8988T (cell line): ENCODE measurements around the gene MAML3.

Experiments
- DNase-seq: peaks from one replicate; pipeline ENCODE4 v3.0.0; 2011

Gene MAML3

DNA sequence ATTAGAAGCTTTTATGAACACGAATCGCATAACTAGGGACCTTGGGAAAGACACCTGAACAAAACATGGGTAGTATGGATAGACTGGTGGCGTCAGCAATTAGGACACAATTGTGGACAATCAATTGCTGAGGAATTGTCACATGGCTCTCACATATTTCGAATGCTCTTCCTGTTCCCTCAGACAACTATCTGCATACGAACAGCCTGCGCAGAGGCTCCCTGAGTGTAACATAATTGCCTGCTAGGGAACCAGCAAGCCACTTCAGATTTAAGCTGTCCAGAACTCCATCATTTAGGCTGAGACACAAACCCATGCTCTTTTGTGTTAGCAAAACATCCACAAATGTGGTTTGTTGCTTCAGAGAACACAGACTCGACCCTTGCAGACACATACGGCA, 327.6 kb downstream of the MAML3 start:
- DNase-seq, result no peak

DNA sequence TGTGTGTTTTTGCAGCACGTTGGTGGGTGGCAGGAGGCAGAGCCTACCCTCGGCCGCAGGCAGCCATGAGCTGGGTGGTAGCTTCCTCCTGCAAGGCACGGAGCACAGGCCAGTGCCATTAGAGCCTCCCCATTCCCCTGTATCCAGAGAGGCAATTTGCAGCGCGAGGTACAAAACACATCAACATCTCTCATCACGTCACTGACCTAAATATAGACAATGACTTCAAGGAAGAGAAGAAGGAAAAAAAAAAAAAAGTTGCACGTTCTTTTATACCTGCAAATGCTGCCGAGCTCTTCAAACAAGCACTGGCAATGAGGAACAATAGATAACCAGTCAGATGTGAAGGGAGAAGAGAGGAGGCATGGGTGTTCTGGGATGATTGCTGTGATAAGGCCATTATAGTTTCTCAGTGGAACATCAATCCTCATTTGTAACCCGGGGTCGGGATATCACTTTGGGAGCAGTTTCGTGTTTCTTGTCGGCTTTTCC, 328.4 kb downstream of the MAML3 start:
- no peak for DNase-seq

DNA sequence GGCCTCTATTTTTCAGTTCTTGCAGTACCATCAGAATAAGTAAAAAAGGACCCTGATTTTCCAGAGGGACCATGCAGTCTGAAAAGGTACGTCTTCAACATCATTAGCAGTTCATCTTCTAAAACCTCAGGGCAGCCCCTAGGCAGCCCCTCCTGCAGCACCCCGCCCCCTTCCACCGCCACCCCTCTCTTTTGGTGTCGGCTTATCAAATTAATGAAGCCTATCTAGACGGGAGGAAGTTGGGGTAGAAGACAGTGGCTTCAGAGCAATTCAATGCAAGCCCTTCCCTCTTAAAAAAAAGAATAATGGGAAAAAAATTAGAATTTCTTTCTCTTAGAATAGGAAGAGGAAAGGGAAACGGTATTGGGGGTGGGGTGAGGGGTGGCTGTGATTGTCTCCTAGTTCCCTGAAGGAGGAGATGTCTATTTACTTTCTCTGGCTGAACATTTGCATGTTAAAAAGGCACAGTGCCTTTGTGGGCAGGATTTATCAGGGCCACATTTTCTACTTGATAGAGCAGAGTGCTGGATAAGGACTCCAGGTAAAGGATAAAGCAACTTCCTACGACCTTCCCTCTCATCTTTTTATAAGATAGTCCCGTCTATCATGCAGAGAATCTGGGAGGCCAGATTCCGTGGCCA, 329.0 kb downstream of the MAML3 start:
- no peak for DNase-seq

DNA sequence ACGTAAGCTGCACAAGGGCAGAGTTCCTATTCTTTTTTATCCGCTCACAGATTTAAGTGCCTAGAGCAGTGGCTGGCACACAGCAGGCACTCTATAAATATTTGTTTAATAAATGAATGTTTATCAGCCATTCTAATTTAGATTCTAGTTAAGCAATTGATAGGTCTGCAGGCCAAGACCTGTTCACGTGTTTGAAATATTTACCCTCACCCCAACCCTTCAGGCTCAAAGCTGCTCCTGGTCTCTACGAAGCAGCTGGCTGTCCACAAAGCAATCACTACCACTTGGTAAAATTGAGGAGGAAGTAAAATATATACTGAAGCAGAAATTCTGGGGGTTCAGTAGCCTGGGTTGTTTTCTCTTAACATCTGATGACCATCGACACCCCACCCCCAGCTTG, 330.2 kb downstream of the MAML3 start:
- no peak for DNase-seq

DNA sequence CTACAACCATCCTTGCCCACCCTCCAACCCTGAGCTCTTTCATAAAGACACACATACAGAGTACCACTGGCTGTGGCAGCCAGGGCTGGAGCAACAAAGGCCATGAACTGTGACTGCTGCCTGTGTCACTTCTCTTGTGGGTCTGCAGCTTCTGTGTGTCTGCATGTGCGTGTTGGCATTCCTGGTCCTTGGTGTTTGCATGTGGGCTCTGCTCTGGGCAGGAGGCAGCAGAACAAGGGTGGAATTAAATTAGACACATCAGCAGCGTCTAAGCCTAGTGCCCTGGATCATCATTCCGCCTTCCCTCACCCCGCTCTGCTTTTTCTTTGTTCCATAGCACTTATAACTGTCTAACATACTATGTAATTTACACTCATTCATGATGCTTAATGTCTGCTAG, 330.6 kb downstream of the MAML3 start:
- DNase-seq, result no peak

DNA sequence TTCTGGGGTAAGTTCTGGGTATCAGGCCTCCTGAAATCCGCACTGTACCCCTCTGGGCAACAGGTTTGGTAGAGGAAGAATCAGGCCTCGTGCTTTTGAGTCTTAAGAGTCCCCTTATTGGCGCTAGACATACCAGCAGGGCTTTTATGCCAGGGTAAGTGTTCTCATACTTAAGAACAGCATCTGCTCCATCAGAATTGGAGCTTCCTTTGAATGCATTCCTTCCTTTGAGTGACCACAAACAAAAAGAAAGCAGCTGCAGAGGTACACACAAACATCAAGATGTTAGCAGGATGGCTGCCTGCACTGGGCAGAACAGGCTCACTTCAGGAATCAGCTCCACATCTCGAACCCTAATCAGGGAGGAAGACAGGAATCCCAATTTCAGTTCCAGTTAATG, 331.6 kb downstream of the MAML3 start:
- DNase-seq, result no peak

DNA sequence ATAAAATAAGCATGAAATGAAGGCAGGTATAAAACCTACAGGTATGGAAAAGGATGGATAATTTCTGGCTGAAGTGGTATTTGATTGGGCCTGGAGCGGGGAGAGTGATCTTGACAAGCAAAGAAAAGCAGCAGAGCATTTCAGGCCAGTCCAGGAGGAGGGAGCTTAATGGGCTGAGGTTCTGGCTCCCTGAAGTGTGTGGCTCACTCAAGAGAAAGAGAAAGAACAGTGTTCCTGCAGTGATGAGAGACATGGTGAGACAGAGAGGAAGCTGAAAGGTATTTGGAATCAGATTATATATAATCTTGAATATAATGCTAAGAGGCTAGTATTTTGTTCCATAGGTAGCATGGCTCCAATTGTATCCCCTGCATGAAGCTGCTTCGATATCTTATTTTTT, 334.9 kb downstream of the MAML3 start:
- DNase-seq, result no peak

DNA sequence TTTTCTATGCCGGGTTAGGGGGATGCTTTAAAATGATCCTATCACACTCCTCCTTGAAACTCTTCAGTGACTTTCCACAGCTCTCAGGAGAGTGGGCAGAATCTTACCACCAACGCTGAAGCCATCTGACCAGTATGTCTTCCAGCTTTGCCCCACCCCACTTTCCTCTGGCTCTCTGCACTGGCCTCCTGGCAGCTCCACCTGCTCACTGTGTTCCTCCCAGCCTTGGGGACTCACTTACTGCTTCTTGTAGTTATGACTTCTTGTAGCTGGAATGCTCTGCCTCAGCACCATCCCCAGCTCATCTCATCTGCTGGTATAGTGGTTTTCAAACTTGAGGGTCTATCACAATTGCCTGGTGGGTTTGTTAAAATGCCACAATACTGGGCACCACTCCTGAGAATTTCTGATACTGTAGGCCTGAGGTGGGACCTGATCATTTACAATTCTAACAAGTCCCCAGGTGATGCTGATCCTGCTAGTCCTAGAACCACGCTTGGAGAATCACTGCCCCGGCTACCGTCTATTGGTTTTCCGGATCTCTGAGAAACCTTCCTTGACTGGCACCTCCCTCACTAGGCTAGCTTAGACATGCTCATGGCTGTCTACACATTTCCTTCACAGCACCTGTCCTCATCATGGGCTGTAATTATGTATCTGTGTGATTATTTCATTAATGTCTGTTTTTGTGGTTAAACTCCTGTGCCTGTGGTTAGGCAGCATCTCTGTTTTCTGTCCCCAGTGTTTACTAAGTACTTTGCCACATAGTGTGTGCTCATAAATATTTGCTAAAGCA, 336.1 kb downstream of the MAML3 start:
- DNase-seq, result no peak

DNA sequence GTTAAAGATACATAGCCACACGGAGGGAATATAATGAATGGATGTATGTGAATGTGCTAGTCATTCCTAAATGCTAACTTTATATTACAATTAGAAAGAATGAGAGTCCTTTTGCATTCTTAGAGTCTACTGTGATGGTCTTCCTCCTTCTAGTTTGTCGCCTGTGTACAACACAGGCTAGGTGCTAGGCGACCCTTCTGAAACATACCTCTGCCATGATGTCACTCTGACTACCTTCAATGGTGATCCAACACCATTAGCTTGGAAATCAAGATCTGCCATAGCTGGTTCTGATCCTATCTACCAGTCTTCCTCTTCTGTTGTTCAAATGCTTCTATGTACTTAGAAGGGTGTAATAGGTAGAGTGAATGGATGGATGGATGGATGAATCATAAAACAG, 337.1 kb downstream of the MAML3 start:
- no peak for DNase-seq

DNA sequence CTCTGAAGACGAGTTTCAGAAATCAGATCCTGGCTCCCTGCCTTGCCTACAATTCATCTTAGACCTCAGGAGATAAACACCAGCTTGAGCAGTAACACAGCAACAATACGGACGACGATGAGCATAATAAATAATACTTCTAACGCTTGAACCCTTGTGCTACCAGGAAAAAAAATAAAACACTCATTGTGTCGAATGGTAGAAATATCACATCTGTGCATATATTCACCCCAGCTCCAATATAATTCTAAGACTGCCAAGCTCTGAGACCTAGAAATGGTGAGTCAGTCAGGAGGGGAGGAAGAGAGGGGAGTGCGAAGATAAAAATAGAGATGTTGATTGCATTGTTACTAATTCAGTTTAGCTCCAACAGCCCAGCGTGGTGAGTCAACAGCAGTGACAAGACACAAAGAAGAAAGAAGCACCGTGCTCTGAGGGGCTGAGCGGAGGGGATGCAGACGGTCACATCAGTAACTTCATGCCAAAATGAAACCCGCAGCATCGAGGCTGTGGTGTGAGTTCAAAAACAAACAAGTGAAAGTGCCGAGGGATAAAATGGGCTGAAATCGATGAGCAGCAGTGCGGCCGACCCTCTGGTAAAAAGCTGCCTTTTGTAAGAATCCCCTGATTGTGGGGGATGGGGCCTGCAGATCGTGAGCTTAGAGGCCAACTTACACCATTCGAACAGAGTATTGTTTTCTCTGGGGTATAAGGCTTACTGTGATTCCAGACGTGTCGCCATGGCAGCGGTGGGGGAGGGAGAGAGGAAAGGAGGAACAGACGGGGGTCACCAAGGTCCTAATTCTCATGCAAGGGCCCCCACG, 338.0 kb downstream of the MAML3 start:
- DNase-seq, result no peak

DNA sequence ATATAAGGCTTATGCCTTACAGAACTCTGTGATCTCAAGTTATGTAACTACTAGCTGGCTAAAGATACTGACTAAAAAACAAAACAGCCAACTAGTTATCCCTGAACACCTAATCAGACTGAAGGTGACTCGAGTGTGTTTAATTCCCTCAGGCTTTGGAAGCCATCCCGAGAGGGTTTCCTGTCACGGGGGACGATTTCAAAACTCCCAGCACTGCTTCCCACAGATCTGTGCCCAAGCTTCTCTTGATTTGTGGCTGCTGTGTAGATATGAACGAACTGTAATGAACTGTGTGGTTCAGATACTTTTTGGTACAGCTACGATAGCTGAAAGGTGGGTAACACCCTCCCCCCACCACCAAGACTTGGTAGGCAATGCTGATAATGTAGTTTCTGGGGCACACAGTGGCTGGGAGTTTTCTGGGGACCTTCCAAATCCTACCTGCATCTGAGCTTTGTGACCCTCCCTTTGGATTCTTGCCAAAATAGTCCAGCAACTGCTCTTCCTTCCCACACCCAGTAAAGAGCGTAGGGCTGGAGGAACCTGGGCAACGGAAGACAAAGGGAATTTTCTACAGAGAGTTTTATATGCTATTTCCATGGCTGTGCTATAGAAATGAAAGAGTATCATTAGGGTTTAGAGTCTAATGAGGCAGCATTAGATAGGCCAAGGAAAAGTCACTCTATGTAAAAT, 339.5 kb downstream of the MAML3 start:
- no peak for DNase-seq

DNA sequence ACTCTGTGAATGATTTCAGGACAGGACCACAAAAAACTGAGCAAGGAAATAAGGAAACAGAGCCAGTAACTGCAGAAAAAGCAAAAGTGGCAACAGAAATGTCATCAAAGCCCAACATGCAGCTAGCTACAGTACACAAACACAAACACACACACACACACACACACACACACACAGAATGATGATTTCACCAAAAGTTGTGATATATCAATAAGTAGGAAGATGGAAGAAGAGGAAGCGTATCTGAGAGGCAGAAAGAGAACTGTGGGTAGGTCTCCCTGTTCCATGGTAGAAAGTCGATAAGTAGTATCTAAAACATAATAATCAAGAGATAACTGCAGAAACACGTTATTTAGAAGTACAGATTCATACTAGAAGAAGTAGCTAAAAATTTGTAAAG, 340.1 kb downstream of the MAML3 start:
- DNase-seq, result no peak

DNA sequence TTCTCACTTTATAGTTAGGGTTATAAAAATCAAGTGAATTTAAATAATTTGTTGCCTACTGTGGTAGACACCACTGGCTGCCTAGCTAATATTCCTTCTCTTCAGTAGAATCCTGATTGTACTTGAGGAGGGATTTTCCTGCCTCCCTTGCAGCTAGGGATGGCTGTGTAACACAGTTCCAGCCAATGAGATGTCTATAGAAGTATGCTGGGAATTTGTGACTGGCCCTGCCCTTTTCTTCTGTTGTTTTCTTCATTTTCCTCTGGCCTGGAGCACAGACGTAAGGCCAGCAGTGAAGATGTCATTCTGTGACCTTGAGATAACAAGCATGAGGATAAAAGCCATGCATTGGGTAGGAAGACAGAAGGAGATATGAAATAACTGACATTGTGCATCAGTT, 343.3 kb downstream of the MAML3 start:
- DNase-seq, result no peak

DNA sequence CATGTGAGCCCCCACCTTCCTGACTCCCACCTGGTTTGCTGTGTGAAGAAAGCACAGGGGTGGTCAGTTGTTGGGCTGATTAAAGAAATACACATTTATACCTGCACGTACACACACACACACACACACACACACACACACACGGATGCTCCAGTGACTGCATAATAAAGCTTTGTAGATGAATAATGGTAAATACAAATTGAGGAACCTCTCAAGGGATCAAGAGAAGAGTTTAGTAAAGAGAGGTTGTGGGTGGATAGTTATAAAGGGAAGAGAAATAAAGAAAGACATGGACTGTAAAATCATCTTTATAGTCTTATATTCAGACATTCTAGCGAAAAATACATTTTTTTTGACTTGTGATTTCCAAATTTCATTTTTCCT, 344.2 kb downstream of the MAML3 start:
- no peak for DNase-seq

DNA sequence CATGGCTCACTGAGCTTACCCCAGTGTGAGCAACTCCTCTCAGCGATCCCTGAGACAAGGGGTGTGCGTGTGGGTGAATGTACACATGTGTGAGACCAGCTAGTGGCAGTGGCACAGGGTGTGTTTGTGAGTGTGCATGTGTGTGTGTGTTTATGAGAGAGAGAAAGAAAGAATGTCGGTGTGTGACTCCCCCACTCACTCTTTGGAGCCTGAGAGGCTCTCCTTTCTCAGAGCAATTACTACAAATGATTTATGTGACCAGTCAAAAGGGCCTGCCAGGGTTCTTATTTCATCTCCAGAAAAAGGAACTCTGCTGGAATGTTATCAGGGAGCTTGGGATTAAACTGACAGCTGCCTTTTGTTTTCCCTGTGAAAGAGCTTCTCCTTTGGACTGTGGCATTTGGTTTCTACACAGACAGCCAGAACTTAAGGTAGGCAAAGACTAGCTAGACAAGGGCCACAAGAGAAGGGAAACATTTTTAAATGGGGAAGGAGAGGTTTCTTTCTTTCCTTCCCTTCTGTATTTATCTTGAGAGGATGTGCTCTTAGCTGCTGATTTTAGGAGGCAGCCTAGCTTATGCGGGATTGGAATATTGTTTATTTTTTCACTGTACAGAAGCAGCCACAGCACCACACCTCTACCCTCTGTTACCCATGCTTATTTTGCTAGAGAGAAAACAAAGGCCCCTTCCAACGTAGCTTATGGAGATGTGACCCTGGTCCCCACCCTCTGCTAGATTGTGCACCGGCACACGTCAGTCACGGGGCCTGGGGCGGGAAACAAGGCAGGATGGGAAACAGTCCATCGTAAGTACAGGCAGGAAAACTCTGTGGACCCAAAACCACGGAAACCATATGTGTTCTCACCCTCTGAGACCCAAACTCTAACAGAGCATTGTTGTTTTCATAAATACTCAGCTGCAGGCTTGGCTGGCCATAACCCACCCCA, 344.9 kb downstream of the MAML3 start:
- no peak for DNase-seq

DNA sequence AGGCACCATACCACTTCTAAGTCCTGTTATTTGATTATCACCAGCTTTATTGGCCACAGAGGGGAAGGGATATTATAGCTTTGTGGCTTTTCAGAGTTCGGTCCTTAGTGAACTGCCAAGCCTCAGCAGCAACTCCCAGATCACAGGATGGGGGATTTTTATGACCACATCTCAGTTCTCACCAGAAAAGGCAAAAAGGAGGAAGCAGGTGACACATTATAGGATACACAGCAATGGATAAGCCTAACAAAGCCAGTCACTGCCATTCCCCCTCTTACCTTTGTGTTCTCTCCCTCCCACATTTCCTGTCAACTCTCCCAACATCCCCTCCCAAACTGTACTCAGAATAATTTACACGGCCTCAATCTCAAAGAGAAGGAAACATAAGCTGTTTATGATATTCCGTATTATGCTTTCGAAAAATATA, 345.6 kb downstream of the MAML3 start:
- no peak for DNase-seq

DNA sequence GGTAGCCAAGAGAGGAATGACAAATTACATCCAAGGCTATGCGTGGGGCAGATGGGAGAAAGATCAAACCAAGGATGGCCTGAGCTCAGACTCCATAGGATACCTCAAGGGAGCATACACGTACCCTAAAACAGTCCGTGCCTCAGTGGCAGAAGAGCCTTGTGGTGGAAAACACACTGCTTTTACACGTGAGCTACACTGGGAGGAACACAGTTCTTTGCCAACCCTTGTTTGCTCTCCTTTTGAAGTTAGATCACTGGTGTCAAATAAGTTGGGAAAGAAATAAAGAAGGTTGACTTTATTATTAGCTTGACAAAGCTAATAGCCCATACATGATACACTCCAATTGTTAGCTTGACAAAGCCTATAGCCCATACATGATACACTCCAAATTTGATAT, 346.5 kb downstream of the MAML3 start:
- DNase-seq, result no peak

DNA sequence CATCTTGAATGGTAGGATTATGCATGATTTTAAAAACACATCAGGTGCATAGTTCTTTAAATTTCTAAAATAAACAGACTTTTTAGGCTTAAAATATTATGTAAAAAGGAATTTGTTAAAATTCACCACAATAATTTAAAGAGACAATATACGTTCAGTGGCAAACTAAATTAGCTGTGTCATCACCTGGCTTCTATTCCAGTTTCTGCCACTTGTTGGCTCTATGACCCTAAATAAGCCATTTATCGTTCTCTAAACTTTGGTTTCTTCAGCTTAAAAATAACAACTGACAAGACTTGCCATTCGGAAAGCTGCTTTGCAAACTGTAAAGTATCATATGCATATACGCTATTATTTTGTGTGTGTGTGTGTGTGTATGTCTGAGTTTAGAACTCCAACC, 347.1 kb downstream of the MAML3 start:
- DNase-seq, result no peak

DNA sequence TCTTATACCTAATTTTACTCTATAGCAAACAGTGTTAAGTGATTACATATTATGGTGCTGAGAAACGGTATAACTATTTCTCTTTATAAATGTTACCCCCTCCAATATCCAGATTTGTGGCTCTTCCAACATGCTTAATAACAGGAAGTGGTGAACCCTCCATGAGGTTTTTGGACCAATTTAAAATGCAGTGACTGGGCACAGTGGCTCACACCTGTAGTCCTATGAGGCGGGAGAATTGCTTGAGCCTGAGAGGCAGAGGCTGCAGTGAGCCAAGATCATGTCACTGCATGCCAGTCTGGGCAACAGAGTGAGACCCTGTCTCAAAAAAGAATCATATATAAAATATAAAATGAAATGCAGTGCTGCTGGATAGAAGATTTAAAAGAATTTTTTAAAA, 351.1 kb downstream of the MAML3 start:
- DNase-seq, result no peak

DNA sequence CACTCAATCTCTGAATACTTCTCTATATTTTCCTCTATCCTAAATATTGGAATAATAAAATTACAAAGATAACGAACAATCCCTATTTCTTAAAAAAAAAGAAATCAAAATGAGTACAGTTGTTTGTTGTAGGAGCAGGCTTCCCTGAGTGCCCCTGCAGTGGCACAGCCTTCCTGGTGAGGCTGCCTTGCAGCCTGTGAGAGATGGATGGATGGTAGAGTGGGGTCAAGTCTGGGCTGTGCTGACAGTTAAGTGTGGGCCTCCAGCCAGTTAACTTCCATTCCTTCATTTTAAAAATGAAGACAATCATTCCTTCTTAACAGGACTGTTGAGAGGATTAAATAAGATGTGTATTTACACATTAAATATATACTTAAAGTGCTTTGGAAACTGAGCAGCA, 351.5 kb downstream of the MAML3 start:
- no peak for DNase-seq

DNA sequence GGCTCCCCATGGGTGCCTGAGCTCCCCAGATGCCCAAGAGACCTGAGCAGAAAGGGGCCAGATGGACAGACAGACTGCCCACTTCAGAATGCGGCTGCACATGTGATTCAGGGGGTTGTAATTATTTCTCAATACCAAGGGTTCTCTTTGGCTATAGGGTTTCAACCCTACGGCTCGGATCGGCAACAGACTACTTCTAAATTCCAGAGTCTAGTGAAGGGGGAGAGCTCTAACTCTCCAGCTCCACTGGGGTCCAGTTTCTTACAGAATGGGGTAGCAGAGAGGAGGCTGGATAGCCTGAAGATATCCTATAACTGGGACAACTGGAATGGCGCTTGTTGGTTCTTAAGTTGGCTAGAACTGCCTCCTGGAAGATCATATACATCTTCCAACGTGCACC, 352.1 kb downstream of the MAML3 start:
- DNase-seq, result no peak

DNA sequence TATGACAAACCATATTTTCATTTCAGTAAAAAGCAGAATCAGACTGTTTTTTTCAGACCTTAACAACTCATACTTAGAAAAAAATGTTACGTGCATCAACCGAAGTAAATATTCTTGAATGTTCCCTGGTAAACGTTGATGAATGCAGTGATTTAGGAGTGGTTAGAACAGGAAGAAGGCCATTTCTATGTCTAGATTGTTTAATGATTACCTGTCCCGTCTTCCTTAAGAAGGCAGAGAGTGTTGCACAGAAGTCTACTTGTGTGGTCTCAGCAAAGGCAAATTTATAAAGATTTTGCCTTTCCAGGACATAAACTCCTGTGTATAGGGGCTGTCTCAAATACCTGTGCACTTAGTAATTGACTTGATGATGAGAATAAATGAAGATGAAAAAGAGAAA, 353.9 kb downstream of the MAML3 start:
- DNase-seq, result no peak
